ENCODE data around the gene PARD3. TPM values are rescaled to one million over a fixed set of nuclear protein-coding genes. Genes with fewer than 3 reads are reported as not detected.

Gene PARD3
- total RNA-seq, 1 experiment from 2014 or later: 46.3 TPM

DNA sequence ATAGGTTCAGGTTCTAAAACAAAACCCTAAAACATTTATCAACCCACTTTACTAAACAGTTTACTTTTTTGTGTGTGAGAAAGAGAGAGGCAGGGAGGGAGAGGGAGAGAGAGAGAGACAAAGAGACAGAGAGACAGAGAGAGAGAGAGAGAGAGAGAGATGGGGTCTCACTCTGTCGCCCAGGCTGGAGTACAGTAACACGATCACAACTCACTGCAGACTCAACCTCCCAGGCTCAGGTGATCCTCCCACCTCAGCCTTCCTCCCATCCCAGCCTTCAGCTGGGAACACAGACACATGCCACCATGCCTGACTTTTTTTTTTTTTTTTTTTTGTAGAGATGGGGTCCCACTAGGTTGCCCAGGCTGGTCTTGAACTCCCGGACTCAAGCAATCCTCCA lies 52.9 kb downstream of the PARD3 start (continued):
- TF ChIP-seq ATF3 (IDR thresholded peaks at IDR 0.05): no peak
- no peak for TF ChIP-seq YY1 (IDR thresholded peaks at IDR 0.05; ENCODE audit: extremely low read depth, insufficient replicate concordance, low read depth, low read length)
- no peak for TF ChIP-seq MAX (IDR thresholded peaks at IDR 0.05)
- TF ChIP-seq ELF1 (IDR thresholded peaks at IDR 0.05; ENCODE audit: borderline replicate concordance, low read depth): no peak

DNA sequence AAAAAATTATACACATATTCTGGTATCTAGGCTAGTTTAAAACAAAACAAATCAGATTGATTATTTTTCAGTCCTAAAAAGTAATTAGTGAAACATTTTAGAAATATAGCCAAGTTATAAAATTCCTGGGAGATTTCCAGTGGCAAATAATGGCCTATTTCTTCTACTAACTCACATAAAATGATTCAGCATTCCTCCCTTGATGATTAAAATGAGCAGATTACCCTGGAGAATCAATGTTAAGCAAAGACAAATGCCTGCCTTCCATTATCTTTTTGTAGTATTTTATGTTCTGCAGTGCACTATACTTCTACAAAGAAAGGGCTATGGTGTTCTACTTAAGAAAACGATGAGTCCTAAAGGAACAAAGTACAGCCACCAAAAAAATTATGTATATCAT lies 53.6 kb downstream of the PARD3 start:
- ATAC-seq (no peak), DNase-seq (ENCODE audit: low read depth, low spot score) (no peak)
- Histone ChIP-seq H3K4me3 (replicated peaks in 1 of 2; ENCODE audit: low read depth in 1 of 2, low read length in 2 of 2) (no peak overlapping the region), H3K4me2 (ENCODE audit: low read length) (no peak overlapping the region), H3K9me2 (ENCODE audit: insufficient read depth) (no peaks in the 10 kb centered on the region), H4K20me1 (ENCODE audit: insufficient read depth) (no peaks in the 10 kb centered on the region), H3K27me3 (ENCODE audit: insufficient read depth, low read length) (no peaks in the 10 kb centered on the region), H3K36me3 (ENCODE audit: control insufficient read depth in 1 of 2, insufficient read depth in 2 of 2, low read length in 2 of 2) (no peaks in the 10 kb centered on the region), H3K79me2 (ENCODE audit: insufficient read depth, low read length) (peaks cover 78% of the 10 kb centered on the region), H3K4me1 (ENCODE audit: control insufficient read depth in 1 of 2, insufficient read depth in 2 of 2, low read length in 2 of 2) (peaks cover 28 to 46% of the 10 kb centered on the region in 2 experiments), H3K9ac (ENCODE audit: low read length) (no peak overlapping the region), H3K27ac (ENCODE audit: low read depth, low read length) (no peak overlapping the region), H2AFZ (ENCODE audit: low read depth, low read length, poor library complexity, severe bottlenecking) (no peak overlapping the region), H3K9me3 (ENCODE audit: control insufficient read depth in 1 of 2, insufficient read depth in 1 of 2, low read depth in 1 of 2, low read length in 2 of 2) (peaks cover 0 to 3% of the 10 kb centered on the region in 2 experiments; a peak in 1 of 4 replicates)
- ChIA-PET POLR2A (no interaction called here), RAD21 (ENCODE audit: low non-redundant PET in 1 of 2, low total read pairs in 2 of 2, uncharacterized antibody in 2 of 2, unreplicated experiment in 2 of 2) (no interaction called here), CTCF (no interaction called here)
- no TSS peak for BruUV-seq (replicated peaks)
- intact Hi-C loops (cut with micrococcal nuclease): no loop called here
- TF ChIP-seq ELF1 (IDR thresholded peaks at IDR 0.05; ENCODE audit: borderline replicate concordance, low read depth): no peak
- no peak for TF ChIP-seq ZBTB33 (IDR thresholded peaks at IDR 0.05; ENCODE audit: extremely low read depth, insufficient replicate concordance, low read length)
- TF ChIP-seq FOSL1 (IDR thresholded peaks at IDR 0.05; ENCODE audit: low read depth): no peak
- TF ChIP-seq SRF (IDR thresholded peaks at IDR 0.05; ENCODE audit: low read depth): no peak
- TF ChIP-seq RAD21 (IDR thresholded peaks at IDR 0.05; ENCODE audit: low read depth): no peak

All from HCT116 (cell line).